Left cardiac atrium (tissue), 4 donors: ENCODE measurements around the gene ADAMTS1. TPM values are rescaled to one million over a fixed set of nuclear protein-coding genes. Genes with fewer than 3 reads are reported as not detected.
"Not testable (repeated sequence)": the region's sequence is repeated elsewhere in the genome, so short reads cannot be mapped to it uniquely, and the experiment has no call there.

Experiments
- ATAC-seq, 2 donors: fragments of 200-7000 bp; cut with Tn5 transposase; one replicate each; pipeline ENCODE4 v1.9.1; 2020; ENCODE audit warnings: mild to moderate bottlenecking in 2 of 2, moderate library complexity in 2 of 2
- DNase-seq: peaks from one replicate; pipeline ENCODE4 v3.0.0-alpha.2; 2020
- intact Hi-C, 2 donors: fragments of 100-400 bp; cut with DNase I; formaldehyde crosslinking; loops; one replicate each; pipeline versions ENCODE4 v1.14.1 to v1.15.1; 2022 to 2023
- long read RNA-seq: library from polyadenylated mRNA; unstranded; transcript quantifications from one replicate; pipeline ENCODE4 v2.0.0, GENCODE V29; 2021
- total RNA-seq, 2 donors: library from RNA; stranded (reverse); fragmentation: NEBNext Ultra II Directional; extraction: Animal tissue kit (Norgen Biotek cat#: 25700); gene quantifications; one replicate each; pipeline ENCODE4 v1.2.1, GENCODE V29; 2021
- donor health status: DM: no; HTN: yes; CAD: no.
- donor health status: DM: no; HTN: yes; CAD: no; lungs with severe emphysema.
- donor health status: DM: yes; HTN: yes; CAD: no.
- donor health status: Dilated cardiomyopathy.

The ADAMTS1 gene
- total RNA-seq, result 100 to 1,000 TPM; 139 to 143 TPM
- long read RNA-seq, full-length matches to known transcripts, result 292 of 371 reads
- long read RNA-seq, partial matches to known transcripts, result 58 of 371 reads
- long read RNA-seq, other reads (novel, unspliced or antisense), result 21 of 371 reads

DNA sequence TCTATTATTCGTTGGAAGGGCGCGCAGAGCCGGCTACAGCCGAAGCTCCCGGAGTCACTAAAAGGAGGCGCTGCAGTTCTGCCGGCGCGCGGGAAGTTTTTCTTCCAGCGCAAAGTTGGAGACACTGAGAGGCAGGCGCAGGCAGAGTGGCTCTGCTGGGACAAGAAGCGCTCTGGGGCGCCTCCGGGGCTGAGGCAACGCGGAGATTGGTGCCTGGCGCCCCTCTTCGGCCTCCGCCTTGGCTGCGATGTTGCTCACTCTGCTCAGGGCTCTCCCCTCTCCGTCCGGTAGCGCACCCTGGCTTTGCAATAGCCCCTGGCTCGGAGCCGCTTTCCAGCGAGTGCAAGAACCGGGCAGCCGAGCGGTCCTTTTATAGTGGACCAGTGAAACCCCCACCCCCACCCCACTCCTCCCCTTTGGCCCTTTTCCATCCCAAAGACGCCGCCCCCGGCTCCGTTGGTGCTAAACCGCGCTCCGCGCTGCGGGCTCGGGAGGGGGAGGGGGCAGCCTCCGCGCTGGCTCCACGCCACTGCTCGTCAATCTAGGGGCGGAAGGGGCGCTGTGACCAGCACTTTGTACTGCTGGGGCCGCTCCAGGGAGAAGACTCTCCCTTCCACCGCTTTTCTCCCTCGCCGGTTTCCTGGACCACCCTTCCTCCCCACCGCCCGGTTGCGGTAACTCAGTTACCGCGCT is at the start of gene ADAMTS1:
Gene ADAMTS1, minus strand, starts transcription at position 344 of the 693 bp plus-strand sequence. CDS start 455 bp downstream, outside the sequence.
- peak; percentile 70 to 71 for ATAC-seq
- DNase-seq, result peak; percentile 94
- intact Hi-C loops, result loop anchor here in 1 of 2 donors (2.0 to 5.0 kb wide), 2 partner anchors 74 to 1787 kb away; no protein-coding TSS in a partner anchor

DNA sequence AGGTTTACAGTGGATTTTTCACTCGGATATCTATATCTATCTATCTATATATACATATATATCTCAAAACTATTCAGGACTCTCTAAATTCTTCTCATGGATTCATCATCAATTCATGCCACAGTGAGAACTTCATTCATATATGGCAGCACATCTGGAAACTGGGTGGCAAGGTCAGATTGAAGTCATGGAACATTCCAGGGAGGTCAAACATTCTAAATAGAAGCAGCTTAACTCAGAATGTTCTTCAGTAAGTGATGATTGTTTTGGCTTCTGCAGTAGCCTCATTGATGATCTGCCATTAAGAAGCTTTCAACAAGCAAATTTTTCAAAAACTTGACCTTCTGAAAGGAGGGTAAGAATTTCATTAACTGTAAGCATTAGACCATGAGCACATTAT is 46.9 kb upstream of the ADAMTS1 start:
- intact Hi-C loops, result no loop called here
- ATAC-seq (no peak), DNase-seq (no peak)

DNA sequence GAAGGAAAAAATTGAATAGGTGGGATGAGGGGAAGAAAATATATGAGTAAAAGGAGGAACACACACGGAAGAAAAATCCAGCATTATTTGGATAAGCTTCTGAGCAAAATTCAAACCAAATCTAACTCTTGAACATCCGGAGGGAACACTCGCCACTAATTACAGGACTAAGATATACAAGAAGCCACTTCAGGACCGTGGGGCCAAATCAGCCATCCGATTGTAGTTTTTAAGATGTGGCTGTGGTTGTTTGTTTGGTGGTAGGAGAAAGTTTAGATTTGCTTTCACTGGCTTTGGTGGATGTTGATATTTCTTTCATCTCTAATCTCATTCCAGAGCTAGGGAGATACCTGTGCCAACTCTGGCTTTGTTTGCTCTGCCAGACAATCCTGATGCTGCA is 43.7 kb upstream of the ADAMTS1 start:
- ATAC-seq (no peak), DNase-seq (no peak)
- intact Hi-C loops, result no loop called here

- intact Hi-C loops, result no loop called here
- ATAC-seq (no peak), DNase-seq (no peak)
Observed at GRCh38 chr21:26888256-26888655, 43.0 kb upstream of the ADAMTS1 start.

DNA sequence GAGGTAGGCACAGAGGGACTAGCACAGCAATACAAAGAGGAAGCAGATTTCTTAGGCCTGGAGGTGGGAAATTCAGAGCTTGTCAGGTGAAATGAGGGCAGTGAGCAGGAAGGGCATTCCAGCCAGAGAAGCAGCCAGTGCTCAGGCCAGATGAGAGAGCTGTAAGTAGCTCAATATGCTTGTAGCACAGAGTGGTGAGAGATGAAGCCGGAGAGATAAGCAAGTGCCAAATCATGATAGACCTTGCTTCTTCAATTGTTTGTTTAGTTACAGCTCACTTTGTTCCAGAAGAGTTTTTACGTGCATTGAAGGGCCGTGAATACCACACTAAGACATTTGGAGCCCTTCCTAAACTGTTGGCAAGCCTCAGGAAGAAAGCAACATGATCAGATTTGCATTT is 42.0 kb upstream of the ADAMTS1 start:
- intact Hi-C loops, result no loop called here
- ATAC-seq (peak in 1 of 2 donors; percentile 49), DNase-seq (no peak)

DNA sequence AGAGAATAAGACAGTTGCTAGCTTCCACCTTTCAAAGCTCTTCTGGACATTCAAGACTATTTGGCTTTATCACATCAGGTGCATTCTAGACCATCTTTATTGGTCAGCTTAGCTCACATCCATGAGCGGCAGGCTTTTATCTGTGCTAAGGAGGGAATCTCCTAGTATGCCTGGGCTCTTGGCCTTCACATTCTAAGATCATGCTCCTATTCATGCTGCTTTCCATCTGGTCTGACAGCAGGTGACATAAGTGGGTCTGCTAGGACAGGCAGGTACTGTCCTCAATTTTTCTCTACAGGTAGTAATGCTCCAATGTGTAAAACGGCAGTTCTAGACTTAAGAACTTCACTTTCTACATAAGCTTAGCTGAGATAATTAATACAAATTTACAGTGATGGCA is 39.2 kb upstream of the ADAMTS1 start:
- intact Hi-C loops, result no loop called here
- no peak for DNase-seq
- no peak for ATAC-seq

DNA sequence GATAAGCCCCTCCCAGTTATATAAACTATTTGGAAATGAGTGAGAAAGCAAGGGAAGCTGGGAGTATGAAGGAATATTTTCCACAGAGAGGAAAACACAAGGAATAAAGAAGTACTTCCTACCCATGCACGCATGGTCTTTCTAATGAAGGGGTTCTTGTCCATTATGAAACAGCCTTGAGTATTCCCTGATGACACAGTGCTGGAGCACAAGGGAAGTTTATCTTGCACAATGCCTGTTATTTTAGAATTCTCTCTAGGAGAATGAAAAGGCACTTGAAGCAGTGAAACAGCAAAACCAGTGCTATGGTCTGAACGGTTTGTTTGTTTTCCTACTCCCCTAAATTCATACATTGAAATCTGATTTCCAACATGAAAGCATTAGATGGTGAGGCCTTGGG is 38.6 kb upstream of the ADAMTS1 start:
- ATAC-seq (peak in 1 of 2 donors; percentile 77), DNase-seq (no peak)
- intact Hi-C loops, result no loop called here

GRCh38 chr21:26881504-26882228 is 36.5 kb upstream of the ADAMTS1 start:
- no peak for ATAC-seq
- no peak for DNase-seq
- intact Hi-C loops, result no loop called here

DNA sequence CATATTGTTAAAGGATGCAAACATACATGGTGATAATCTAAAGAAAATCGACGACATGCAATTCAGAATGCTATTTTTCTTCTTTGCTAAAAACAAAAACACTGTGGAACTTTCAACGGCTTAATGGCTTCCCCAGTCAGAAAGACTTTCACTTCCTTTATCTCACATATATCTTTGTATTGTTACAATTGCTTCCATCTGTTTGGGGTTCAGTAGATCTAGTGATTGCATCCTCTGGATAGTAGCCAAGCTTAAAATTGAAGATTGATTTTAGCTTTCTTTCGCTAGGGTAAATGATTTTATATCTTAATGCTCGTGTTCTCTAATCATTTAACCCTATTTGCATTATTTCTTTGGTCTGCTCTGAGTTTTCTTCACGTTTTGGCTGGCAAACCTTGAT is 31.8 kb upstream of the ADAMTS1 start:
- DNase-seq, result no peak
- intact Hi-C loops, result no loop called here
- no peak for ATAC-seq

GRCh38 chr21:26874347-26874746 is 29.1 kb upstream of the ADAMTS1 start:
- DNase-seq (no peak), ATAC-seq (no peak)
- intact Hi-C loops, result no loop called here

GRCh38 chr21:26865857-26866256 is 20.6 kb upstream of the ADAMTS1 start:
- DNase-seq (no peak), ATAC-seq (no peak)
- intact Hi-C loops, result no loop called here

- not testable (repeated sequence) for DNase-seq, ATAC-seq
- intact Hi-C loops, result loop anchor here in 1 of 2 donors (10.0 kb wide), 1 partner anchor 708 kb away; no protein-coding TSS in a partner anchor
Observed at GRCh38 chr21:26856871-26857350, 11.7 kb upstream of the ADAMTS1 start.

DNA sequence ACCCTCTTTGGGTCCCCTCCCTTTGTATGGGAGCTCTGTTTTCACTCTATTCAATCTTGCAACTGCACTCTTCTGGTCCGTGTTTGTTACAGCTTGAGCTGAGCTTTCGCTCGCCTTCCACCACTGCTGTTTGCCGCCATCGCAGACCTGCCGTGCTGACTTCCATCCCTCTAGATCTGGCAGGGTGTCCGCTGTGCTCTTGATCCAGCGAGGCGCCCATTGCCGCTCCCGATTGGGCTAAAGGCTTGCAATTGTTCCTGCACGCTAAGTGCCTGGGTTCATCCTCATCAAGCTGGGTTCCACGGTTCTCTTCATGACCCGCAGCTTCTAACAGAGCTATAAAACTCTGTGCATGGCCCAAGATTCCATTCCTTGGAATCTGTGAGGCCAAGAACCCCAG is 9.5 kb upstream of the ADAMTS1 start:
- intact Hi-C loops, result loop anchor here (5.0 to 10.0 kb wide), 5 partner anchors 708 to 1483 kb away; no protein-coding TSS in a partner anchor
- not testable (repeated sequence) for DNase-seq, ATAC-seq

DNA sequence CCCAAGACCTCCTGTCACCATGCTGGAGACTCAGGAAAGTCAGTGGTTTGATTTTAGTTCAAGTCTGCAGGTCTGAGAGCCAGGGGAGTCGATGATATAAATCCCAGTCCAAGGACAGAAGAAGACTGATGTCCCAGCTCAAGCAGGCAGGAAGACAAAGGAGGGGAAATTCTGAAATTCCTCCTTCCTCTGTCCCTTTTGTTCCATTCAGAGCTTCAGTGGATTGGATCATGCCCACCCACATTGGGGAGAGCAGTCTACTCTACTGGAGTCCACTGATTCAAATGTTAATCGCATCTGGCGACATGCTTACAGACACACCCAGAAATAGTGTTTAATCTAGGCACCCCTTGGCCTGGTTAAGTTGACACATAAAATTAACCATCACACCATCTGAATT is 7.2 kb upstream of the ADAMTS1 start:
- ATAC-seq (no peak), DNase-seq (no peak)
- intact Hi-C loops, result loop anchor here (5.0 to 10.0 kb wide), 5 partner anchors 710 to 1485 kb away; no protein-coding TSS in a partner anchor

- intact Hi-C loops, result loop anchor here (5.0 to 10.0 kb wide), 5 partner anchors 711 to 1486 kb away; no protein-coding TSS in a partner anchor
- DNase-seq (no peak), ATAC-seq (no peak)
Observed at GRCh38 chr21:26851109-26851944, 6.1 kb upstream of the ADAMTS1 start.

DNA sequence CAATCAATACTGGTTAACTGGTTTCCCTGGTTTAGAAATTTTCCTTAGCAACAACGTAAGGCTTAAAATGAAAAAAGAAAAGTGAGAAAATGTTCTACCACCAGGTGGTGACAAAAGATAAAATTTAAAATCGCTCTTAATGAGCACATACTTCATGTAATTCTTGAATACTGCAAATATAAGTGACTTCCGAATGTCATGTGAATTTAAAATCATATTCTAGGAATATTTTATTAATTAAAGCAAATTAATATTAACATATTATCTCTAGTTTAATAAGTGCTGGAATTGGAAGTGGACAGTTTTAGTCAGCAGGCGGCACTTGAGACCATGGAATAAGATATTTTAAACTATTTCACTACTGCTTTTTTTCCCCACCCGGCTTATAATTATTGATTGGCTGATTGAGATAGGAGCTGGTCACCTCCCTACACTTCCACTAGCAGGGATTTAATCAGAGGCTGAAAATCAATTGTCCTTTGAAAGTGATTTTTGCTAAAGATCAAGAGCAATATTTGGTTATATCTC is 5.0 kb upstream of the ADAMTS1 start:
- ATAC-seq, result no peak
- no peak for DNase-seq
- intact Hi-C loops, result loop anchor here (1.0 to 10.0 kb wide), 6 partner anchors 712 to 1487 kb away; no protein-coding TSS in a partner anchor

- DNase-seq (no peak), ATAC-seq (no peak)
- intact Hi-C loops, result loop anchor here (1.0 to 10.0 kb wide), 8 partner anchors 713 to 1895 kb away; no protein-coding TSS in a partner anchor
Observed at GRCh38 chr21:26849428-26850115, 4.4 kb upstream of the ADAMTS1 start.

GRCh38 chr21:26847921-26848320 is 2.7 kb upstream of the ADAMTS1 start:
- intact Hi-C loops, result loop anchor here in 1 of 2 donors (2.0 to 5.0 kb wide), 2 partner anchors 1784 to 1897 kb away; no protein-coding TSS in a partner anchor
- DNase-seq, result no peak
- ATAC-seq, result no peak
